Esophagus (tissue), 2 donors: ENCODE results near the gene PRR12. TPM values are rescaled to one million over a fixed set of nuclear protein-coding genes. Genes with fewer than 3 reads are reported as not detected.

Experiments used
- H3K27ac ChIP-seq, 2 donors: one replicate each; pipeline ENCODE4 v1.5.1; 2013; ENCODE audit warnings: low read depth in 2 of 2, mild to moderate bottlenecking in 2 of 2, inconsistent platforms in 1 of 2, low read length in 1 of 2, moderate library complexity in 1 of 2
- H3K27me3 ChIP-seq, 2 donors: one replicate each; pipeline ENCODE4 v1.6.1; 2013; ENCODE audit warnings: low read length in 2 of 2, control low read depth in 1 of 2, mild to moderate bottlenecking in 1 of 2; ENCODE audit not compliant: insufficient read depth in 2 of 2, control insufficient read depth in 1 of 2
- H3K36me3 ChIP-seq, 2 donors: one replicate each; pipeline ENCODE4 v1.6.1; 2013; ENCODE audit warnings: low read length in 1 of 2; ENCODE audit not compliant: control insufficient read depth in 2 of 2, insufficient read depth in 2 of 2
- H3K4me1 ChIP-seq, 2 donors: one replicate each; pipeline ENCODE4 v1.6.1; 2013; ENCODE audit warnings: low read length in 1 of 2; ENCODE audit not compliant: control insufficient read depth in 2 of 2, insufficient read depth in 2 of 2
- H3K4me3 ChIP-seq, 2 donors: one replicate each; pipeline ENCODE4 v1.5.1; 2013; ENCODE audit warnings: low read length in 2 of 2, mild to moderate bottlenecking in 2 of 2, low read depth in 1 of 2, moderate library complexity in 1 of 2
- H3K9me3 ChIP-seq, 2 donors: one replicate each; pipeline ENCODE4 v1.6.1; 2013; ENCODE audit warnings: mild to moderate bottlenecking in 2 of 2, low read depth in 1 of 2, low read length in 1 of 2, moderate library complexity in 1 of 2; ENCODE audit not compliant: control insufficient read depth in 2 of 2, insufficient read depth in 1 of 2
- WGBS, 2 donors: extraction: QIAGEN DNeasy Blood & Tissue Kit; methylation state at CpG; one replicate each; pipeline ENCODE4 v1.1.7; 2013; 5-methylcytosine and 5-hydroxymethylcytosine counted together
- polyA plus RNA-seq, 2 donors: library from polyadenylated mRNA; stranded (reverse); fragments of 200-250 nt; gene quantifications; one replicate each; pipeline ENCODE4 v1.2.3, GENCODE V29; 2013
- donor health status: healthy with polysubstance abuse.
- donor health status: Bipolar disorder and iron deficiency.

The PRR12 gene
- polyA plus RNA-seq, 2 donors: 4.8 to 11.2 TPM

GRCh38 chr19:49594993-49595818, 4.2 kb downstream of the PRR12 start:
- 88 to 90% methylated on average over 26 to 35 of the region's 35 CpGs for WGBS, 2 donors
- no peaks in the 10 kb centered on the region for H3K9me3 ChIP-seq
- no peaks in the 10 kb centered on the region for H3K27me3 ChIP-seq
- peaks cover 3% of the 10 kb centered on the region in 2 donors for H3K4me1 ChIP-seq
- no peak overlapping the region for H3K27ac ChIP-seq
- no peak overlapping the region for H3K4me3 ChIP-seq
- H3K36me3 ChIP-seq: peaks cover 3 to 37% of the 10 kb centered on the region in 2 donors

DNA sequence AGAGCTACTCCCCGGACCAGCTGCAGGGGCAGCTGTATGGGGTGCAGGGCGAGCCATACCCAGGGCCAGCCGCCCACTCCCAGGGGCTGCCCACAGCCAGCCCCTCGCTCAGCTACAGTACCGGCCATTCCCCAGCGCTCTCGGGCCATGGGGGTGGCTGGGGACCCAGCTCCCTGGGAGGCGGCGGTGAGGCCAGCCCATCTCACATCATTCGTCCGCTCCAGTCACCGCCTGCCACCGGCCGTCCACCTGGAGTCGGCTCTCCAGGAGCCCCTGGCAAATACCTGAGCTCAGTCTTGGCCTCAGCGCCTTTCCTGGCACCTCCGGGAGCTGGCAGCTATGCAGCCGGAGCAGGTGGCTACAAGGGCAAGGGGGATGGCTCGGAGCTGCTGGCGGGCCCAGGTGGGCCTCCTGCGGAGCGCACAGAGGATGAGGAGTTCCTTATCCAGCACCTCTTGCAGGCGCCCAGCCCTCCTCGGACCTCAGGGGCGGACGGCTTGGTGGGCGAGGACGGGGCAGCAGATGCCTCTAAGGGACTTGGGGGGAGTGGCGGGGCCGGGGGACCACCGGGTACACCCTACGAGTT, 4.9 kb downstream of the PRR12 start:
- Histone ChIP-seq H3K36me3 (peaks cover 3 to 37% of the 10 kb centered on the region in 2 donors), H3K4me3 (no peak overlapping the region), H3K9me3 (no peaks in the 10 kb centered on the region), H3K27me3 (no peaks in the 10 kb centered on the region), H3K27ac (no peak overlapping the region), H3K4me1 (peaks cover 3% of the 10 kb centered on the region in 2 donors)
- WGBS, 2 donors: 91 to 95% methylated on average over 30 to 32 of the region's 32 CpGs

DNA sequence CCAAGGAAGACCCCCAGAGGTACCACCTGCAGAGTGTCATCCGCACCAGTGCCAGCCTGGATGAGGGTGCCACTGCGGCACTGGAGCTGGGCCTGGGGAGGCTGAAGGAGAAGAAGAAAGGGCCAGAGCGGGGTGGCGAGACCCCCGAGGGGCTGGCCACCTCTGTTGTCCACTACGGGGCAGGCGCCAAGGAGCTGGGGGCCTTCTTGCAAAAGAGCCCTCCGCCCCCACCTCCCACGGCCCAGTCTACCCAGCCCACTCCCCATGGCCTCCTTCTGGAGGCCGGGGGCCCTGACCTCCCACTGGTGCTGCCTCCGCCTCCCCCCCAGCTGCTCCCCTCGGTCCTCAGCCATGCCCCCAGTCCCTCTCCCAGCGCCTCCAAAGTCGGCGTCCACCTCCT, 5.4 kb downstream of the PRR12 start:
- H3K27me3 ChIP-seq: no peaks in the 10 kb centered on the region
- H3K36me3 ChIP-seq: peaks cover 3 to 38% of the 10 kb centered on the region in 2 donors
- no peak overlapping the region for H3K27ac ChIP-seq
- no peaks in the 10 kb centered on the region for H3K9me3 ChIP-seq
- peaks cover 3% of the 10 kb centered on the region in 2 donors for H3K4me1 ChIP-seq
- 94 to 100% methylated on average over 5 to 15 of the region's 15 CpGs for WGBS, 2 donors
- H3K4me3 ChIP-seq: no peak overlapping the region

DNA sequence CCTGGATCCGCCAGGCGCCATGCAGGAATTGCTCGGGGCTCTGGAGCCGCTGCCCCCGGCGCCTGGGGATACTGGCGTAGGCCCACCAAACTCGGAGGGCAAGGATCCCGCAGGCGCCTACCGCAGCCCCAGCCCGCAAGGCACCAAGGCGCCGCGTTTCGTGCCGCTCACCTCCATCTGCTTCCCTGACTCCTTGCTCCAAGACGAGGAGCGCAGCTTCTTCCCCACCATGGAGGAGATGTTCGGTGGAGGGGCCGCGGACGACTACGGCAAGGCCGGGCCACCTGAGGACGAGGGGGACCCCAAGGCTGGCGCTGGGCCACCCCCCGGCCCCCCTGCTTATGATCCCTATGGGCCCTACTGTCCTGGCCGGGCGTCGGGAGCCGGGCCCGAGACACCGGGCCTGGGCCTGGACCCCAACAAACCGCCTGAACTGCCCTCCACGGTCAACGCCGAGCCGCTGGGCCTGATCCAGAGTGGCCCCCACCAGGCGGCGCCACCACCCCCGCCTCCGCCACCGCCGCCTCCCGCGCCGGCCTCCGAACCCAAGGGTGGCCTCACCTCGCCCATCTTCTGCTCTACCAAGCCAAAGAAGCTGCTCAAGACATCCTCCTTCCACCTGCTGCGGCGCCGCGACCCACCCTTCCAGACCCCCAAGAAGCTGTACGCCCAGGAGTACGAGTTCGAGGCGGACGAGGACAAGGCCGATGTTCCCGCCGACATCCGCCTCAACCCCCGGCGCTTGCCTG, 6.1 kb downstream of the PRR12 start:
- 95% methylated on average over 57 to 65 of the region's 65 CpGs for WGBS, 2 donors
- Histone ChIP-seq H3K27ac (no peak overlapping the region), H3K36me3 (peaks cover 3 to 45% of the 10 kb centered on the region in 2 donors), H3K27me3 (no peaks in the 10 kb centered on the region), H3K9me3 (no peaks in the 10 kb centered on the region), H3K4me3 (no peak overlapping the region), H3K4me1 (peaks cover 3% of the 10 kb centered on the region in 2 donors)

DNA sequence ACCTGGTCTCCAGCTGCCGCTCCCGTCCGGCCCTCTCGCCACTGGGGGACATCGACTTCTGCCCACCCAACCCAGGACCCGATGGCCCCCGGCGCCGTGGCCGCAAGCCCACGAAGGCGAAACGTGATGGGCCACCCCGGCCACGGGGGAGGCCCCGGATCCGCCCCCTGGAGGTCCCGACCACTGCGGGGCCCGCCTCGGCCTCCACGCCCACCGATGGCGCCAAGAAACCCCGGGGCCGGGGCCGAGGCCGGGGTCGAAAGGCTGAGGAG, 6.7 kb downstream of the PRR12 start:
- Histone ChIP-seq H3K27ac (no peak overlapping the region), H3K27me3 (no peaks in the 10 kb centered on the region), H3K4me3 (no peak overlapping the region), H3K9me3 (no peaks in the 10 kb centered on the region), H3K36me3 (peaks cover 3 to 49% of the 10 kb centered on the region in 2 donors), H3K4me1 (peaks cover 3% of the 10 kb centered on the region in 2 donors)
- whole genome bisulfite sequencing, 2 donors: 94 to 95% methylated on average over 28 to 29 of the region's 29 CpGs

DNA sequence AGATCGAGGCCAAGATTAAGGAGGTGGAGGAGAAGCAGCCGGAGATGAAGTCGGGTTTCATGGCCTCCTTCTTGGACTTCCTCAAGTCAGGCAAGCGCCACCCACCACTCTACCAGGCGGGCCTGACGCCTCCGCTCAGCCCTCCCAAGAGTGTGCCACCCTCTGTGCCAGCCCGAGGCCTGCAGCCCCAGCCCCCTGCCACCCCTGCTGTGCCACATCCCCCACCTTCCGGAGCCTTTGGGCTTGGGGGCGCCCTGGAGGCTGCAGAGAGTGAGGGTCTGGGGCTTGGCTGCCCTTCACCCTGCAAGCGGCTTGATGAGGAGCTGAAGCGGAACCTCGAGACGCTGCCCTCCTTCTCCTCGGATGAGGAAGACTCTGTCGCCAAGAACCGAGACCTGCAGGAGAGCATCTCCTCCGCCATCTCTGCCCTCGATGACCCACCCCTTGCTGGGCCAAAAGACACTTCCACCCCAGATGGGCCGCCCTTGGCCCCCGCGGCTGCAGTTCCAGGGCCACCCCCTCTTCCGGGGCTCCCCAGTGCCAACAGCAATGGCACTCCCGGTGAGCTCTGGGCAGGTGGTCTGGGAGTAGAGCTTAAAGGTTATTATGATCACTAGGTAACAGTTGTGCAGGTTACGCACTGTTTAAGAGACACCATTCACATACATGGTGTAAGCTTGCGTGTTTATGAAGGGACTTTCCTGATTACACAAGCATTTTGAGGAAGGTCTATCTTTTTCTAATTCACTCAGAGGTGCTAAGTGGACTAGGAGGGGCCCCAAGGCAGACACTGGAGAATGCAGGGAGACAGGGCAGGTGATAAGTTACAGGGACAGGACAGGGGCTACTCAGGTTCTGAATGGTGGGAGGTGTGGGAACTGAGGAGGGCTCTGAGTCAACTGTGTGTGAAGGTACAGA, 8.7 kb downstream of the PRR12 start:
- H3K4me3 ChIP-seq: no peak overlapping the region
- no peaks in the 10 kb centered on the region for H3K27me3 ChIP-seq
- no peaks in the 10 kb centered on the region for H3K9me3 ChIP-seq
- H3K27ac ChIP-seq: no peak overlapping the region
- 94 to 95% methylated on average over 25 to 26 of the region's 26 CpGs for WGBS, 2 donors
- H3K36me3 ChIP-seq: peaks cover 8 to 53% of the 10 kb centered on the region in 2 donors
- peaks cover 0 to 1% of the 10 kb centered on the region in 2 donors for H3K4me1 ChIP-seq

DNA sequence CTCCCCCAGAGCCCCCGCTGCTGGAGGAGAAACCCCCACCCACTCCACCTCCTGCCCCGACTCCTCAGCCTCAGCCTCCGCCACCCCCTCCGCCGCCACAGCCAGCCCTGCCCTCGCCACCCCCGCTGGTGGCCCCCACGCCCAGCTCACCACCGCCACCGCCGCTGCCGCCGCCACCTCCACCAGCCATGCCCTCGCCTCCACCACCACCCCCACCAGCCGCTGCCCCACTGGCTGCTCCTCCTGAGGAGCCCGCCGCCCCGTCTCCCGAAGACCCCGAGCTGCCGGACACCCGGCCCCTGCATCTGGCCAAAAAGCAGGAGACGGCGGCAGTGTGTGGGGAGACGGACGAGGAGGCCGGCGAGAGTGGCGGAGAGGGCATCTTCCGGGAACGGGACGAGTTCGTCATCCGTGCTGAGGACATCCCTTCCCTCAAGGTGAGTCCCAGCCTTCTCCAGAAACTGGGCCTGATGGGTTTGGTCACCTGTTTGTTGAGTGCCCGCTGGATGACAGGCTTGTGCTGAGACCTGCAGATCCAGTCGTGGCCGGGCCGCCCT, 10.6 kb downstream of the PRR12 start:
- Histone ChIP-seq H3K27me3 (no peaks in the 10 kb centered on the region), H3K36me3 (peaks cover 8 to 42% of the 10 kb centered on the region in 2 donors), H3K9me3 (no peaks in the 10 kb centered on the region), H3K27ac (no peak overlapping the region), H3K4me1 (no peaks in the 10 kb centered on the region), H3K4me3 (no peak overlapping the region)
- 95 to 97% methylated on average over 27 to 38 of the region's 38 CpGs for WGBS, 2 donors

- no peaks in the 10 kb centered on the region for H3K4me1 ChIP-seq
- no peaks in the 10 kb centered on the region for H3K9me3 ChIP-seq
- H3K27me3 ChIP-seq: no peaks in the 10 kb centered on the region
- H3K27ac ChIP-seq: no peak overlapping the region
- no peak overlapping the region for H3K4me3 ChIP-seq
- WGBS, 2 donors: 97% methylated on average over 2 of the region's 2 CpGs
- H3K36me3 ChIP-seq: peaks cover 8 to 37% of the 10 kb centered on the region in 2 donors
Observed at GRCh38 chr19:49602806-49603205, 11.8 kb downstream of the PRR12 start.

- 82 to 83% methylated on average over 7 of the region's 7 CpGs for WGBS, 2 donors
- Histone ChIP-seq H3K27ac (no peak overlapping the region), H3K4me1 (no peaks in the 10 kb centered on the region), H3K4me3 (no peak overlapping the region), H3K9me3 (no peaks in the 10 kb centered on the region), H3K27me3 (no peaks in the 10 kb centered on the region), H3K36me3 (peaks cover 4 to 32% of the 10 kb centered on the region in 2 donors)
Observed at GRCh38 chr19:49605605-49606004, 14.6 kb downstream of the PRR12 start.
